B cell (primary cell): ENCODE data around the gene BABAM2. TPM values are rescaled to one million over a fixed set of nuclear protein-coding genes. Genes with fewer than 3 reads are reported as not detected.

ENCODE experiments used
- ATAC-seq: fragments of 200-7000 bp; cut with Tn5 transposase; one replicate; pipeline ENCODE4 v1.10.0; 2021; ENCODE audit warnings: low read depth, mild to moderate bottlenecking, moderate number of reproducible peaks, moderate library complexity
- CTCF ChIA-PET: fragments of 350-600 bp; sonication (Branson Sonifier 250); formaldehyde crosslinking; loops from one replicate; lab custom pipeline; 2021; ENCODE audit warnings: antibody characterized with exemption, inconsistent platforms; lab: Charles Lee
- POLR2A ChIA-PET: fragments of 350-600 bp; sonication (Branson Sonifier 250); formaldehyde crosslinking; loops from one replicate; lab custom pipeline; 2021; ENCODE audit warnings: antibody characterized with exemption; lab: Charles Lee
- DNase-seq: peaks from one replicate; pipeline ENCODE4 v3.0.0; 2013
- H2AFZ ChIP-seq: 2 replicates; pipeline ENCODE4 v1.6.1; 2012; ENCODE audit warnings: mild to moderate bottlenecking, low read depth, low read length; ENCODE audit not compliant: insufficient read depth, poor library complexity, severe bottlenecking
- H3K27ac ChIP-seq, 2 donors: 1 replicate in 1 of 2; 2 replicates in 1 of 2; pipeline ENCODE4 v1.5.1; 2012 to 2013; ENCODE audit warnings: low read length in 2 of 2, mild to moderate bottlenecking in 2 of 2, moderate library complexity in 1 of 2
- H3K27me3 ChIP-seq, 4 experiments: fragments of 200-600 bp in 1 of 4; sonication (generic) in 1 of 4; replicated peaks in 1 of 4; 1 replicate in 2 of 4; 2 replicates in 2 of 4; pipeline versions ENCODE4 v1.6.1 to v1.7.0; 2013 to 2016; ENCODE audit warnings: low read length in 3 of 4, mild to moderate bottlenecking in 2 of 4, mixed read lengths in 1 of 4, moderate library complexity in 1 of 4; ENCODE audit not compliant: insufficient read depth in 4 of 4, control insufficient read depth in 3 of 4; ENCODE audit errors: control extremely low read depth in 1 of 4
- H3K36me3 ChIP-seq, 2 experiments: replicated peaks in 1 of 2; 1 replicate in 1 of 2; 2 replicates in 1 of 2; pipeline versions ENCODE4 v1.6.1 to v1.7.1; 2013; ENCODE audit warnings: low read length in 1 of 2; ENCODE audit not compliant: insufficient read depth in 2 of 2, control insufficient read depth in 1 of 2; ENCODE audit errors: control extremely low read depth in 1 of 2, extremely low read depth in 1 of 2
- H3K4me1 ChIP-seq, 2 donors: fragments of 200-600 bp in 1 of 2; sonication (generic) in 1 of 2; 1 replicate in 1 of 2; 2 replicates in 1 of 2; pipeline versions ENCODE4 v1.5.1 to v1.6.1; 2013 to 2017; ENCODE audit warnings: low read length in 2 of 2; ENCODE audit not compliant: control insufficient read depth in 2 of 2, insufficient read depth in 2 of 2
- H3K4me2 ChIP-seq: replicated peaks from 2 replicates; pipeline ENCODE3; 2012; ENCODE audit warnings: mild to moderate bottlenecking, low read depth, low read length; ENCODE audit not compliant: poor library complexity, severe bottlenecking
- H3K4me3 ChIP-seq, 5 experiments: fragments of 200-600 bp in 1 of 5; sonication (generic) in 1 of 5; 1 replicate in 3 of 5; 2 replicates in 2 of 5; pipeline versions ENCODE4 v1.5.1 to v1.7.0; 2011 to 2016; ENCODE audit warnings: low read length in 4 of 5, mild to moderate bottlenecking in 4 of 5, low read depth in 2 of 5, control low read depth in 1 of 5, moderate library complexity in 1 of 5; ENCODE audit not compliant: insufficient read depth in 1 of 5; ENCODE audit errors: control extremely low read depth in 1 of 5, extremely low read depth in 1 of 5
- H3K79me2 ChIP-seq: fragments of 200-600 bp; sonication (generic); one replicate; pipeline ENCODE4 v1.6.0; 2016; ENCODE audit warnings: low read length; ENCODE audit not compliant: control insufficient read depth, insufficient read depth
- H3K9ac ChIP-seq: fragments of 200-600 bp; sonication (generic); 2 replicates; pipeline ENCODE4 v1.6.1; 2017; ENCODE audit warnings: mild to moderate bottlenecking, low read length, moderate library complexity
- H3K9me3 ChIP-seq, 3 donors: one replicate each; pipeline versions ENCODE4 v1.6.1 to v1.7.1; 2013; ENCODE audit warnings: low read length in 2 of 3; ENCODE audit not compliant: control insufficient read depth in 2 of 3, insufficient read depth in 1 of 3; ENCODE audit errors: control extremely low read depth in 1 of 3
- H4K20me1 ChIP-seq: 2 replicates; pipeline ENCODE4 v1.6.0; 2012; ENCODE audit warnings: mild to moderate bottlenecking, low read length; ENCODE audit not compliant: insufficient read depth, control insufficient read depth, poor library complexity, severe bottlenecking
- H3K27ac Mint-ChIP-seq: one replicate; pipeline ENCODE4 v1.8.0; 2021; ENCODE audit warnings: mixed read lengths
- H3K27me3 Mint-ChIP-seq: one replicate; pipeline ENCODE4 v1.8.0; 2021; ENCODE audit warnings: mixed read lengths
- H3K4me1 Mint-ChIP-seq: one replicate; pipeline ENCODE4 v1.8.0; 2021; ENCODE audit warnings: mixed read lengths
- H3K4me3 Mint-ChIP-seq: one replicate; pipeline ENCODE4 v1.8.0; 2021; ENCODE audit warnings: mixed read lengths
- H3K9me3 Mint-ChIP-seq: one replicate; pipeline ENCODE4 v1.8.0; 2022; ENCODE audit warnings: mixed read lengths; ENCODE audit not compliant: insufficient read depth
- CTCF ChIP-seq: fragments of 200-600 bp; IDR thresholded peaks from one replicate; pipeline ENCODE4 v1.8.0; 2022; ENCODE audit warnings: antibody characterized with exemption, mild to moderate bottlenecking
- EZH2 ChIP-seq: IDR thresholded peaks from 2 replicates; pipeline ENCODE4 v1.6.1; 2012; ENCODE audit warnings: borderline replicate concordance, low read depth, mild to moderate bottlenecking, moderate library complexity, low read length; ENCODE audit not compliant: insufficient read depth, poor library complexity, severe bottlenecking
- WGBS: methylation state at CpG from one replicate; pipeline ENCODE4 v1.1.5; 2013; ENCODE audit warnings: missing lambda C conversion rate; ENCODE audit not compliant: insufficient coverage; 5-methylcytosine and 5-hydroxymethylcytosine counted together
- intact Hi-C: fragments of 100-400 bp; cut with micrococcal nuclease; formaldehyde crosslinking; loops from one replicate; pipeline ENCODE4 v1.10.0; 2022
- polyA plus RNA-seq: library from polyadenylated mRNA; depleted of rRNA; stranded (reverse); fragments of >200 nt; gene quantifications from 2 replicates; pipeline ENCODE4 v1.2.3, GENCODE V29; 2012
- total RNA-seq, 2 donors: library from RNA; stranded (reverse); fragments of 120-200 nt in 1 of 2; gene quantifications; 1 replicate in 1 of 2; 2 replicates in 1 of 2; pipeline versions ENCODE4 v1.2.3 to v1.2.4, GENCODE V29; 2013 to 2022

BABAM2 gene
- total and polyA plus RNA-seq, 2 donors (not counting 1 experiment from before 2014, with no cell fraction given) = 22.3 to 69.6 TPM

GRCh38 chr2:28201671-28202180 is 311.2 kb downstream of the BABAM2 start:
- H3K4me2 ChIP-seq = no peak overlapping the region
- CTCF ChIA-PET = no interaction called here

GRCh38 chr2:28202719-28203118 is 312.2 kb downstream of the BABAM2 start:
- Mint-ChIP-seq H3K9me3 (no peaks in the 10 kb centered on the region), H3K4me1 (no peaks in the 10 kb centered on the region), H3K27ac (no peak overlapping the region), H3K4me3 (no peak overlapping the region), H3K27me3 (no peaks in the 10 kb centered on the region)
- H3K4me2 ChIP-seq = no peak overlapping the region
- H3K9ac ChIP-seq = no peak overlapping the region
- intact Hi-C loops = no loop called here
- H3K4me1 ChIP-seq = no peaks in the 10 kb centered on the region
- ATAC-seq (no peak), DNase-seq (no peak)
- H3K27ac ChIP-seq = no peak overlapping the region
- TF ChIP-seq EZH2 = no peak
- TF ChIP-seq CTCF = no peak
- H4K20me1 ChIP-seq = no peaks in the 10 kb centered on the region
- ChIA-PET CTCF (interaction anchor here (0.7 kb wide), 1 partner anchor 18 kb away, joined by 3 read pairs; no protein-coding TSS in a partner anchor), POLR2A (no interaction called here)
- H3K79me2 ChIP-seq = no peaks in the 10 kb centered on the region
- H3K4me3 ChIP-seq = no peak overlapping the region
- no peak overlapping the region for H2AFZ ChIP-seq
- no peaks in the 10 kb centered on the region for H3K27me3 ChIP-seq
- no peaks in the 10 kb centered on the region for H3K36me3 ChIP-seq
- 100% methylated on average over 1 of the region's 3 CpGs for WGBS
- no peaks in the 10 kb centered on the region for H3K9me3 ChIP-seq

More at GRCh38 chr2:28201671-28202180, 311.2 kb downstream of the BABAM2 start:
- Mint-ChIP-seq H3K4me3 (no peak overlapping the region), H3K4me1 (no peaks in the 10 kb centered on the region), H3K27me3 (no peaks in the 10 kb centered on the region), H3K9me3 (no peaks in the 10 kb centered on the region), H3K27ac (no peak overlapping the region)
- no peak for ATAC-seq
- Histone ChIP-seq H3K4me1 (no peaks in the 10 kb centered on the region), H2AFZ (no peak overlapping the region), H3K4me3 (no peak overlapping the region), H3K27ac (no peak overlapping the region), H3K36me3 (no peaks in the 10 kb centered on the region), H3K9ac (no peak overlapping the region), H3K27me3 (no peaks in the 10 kb centered on the region), H3K79me2 (no peaks in the 10 kb centered on the region), H4K20me1 (no peaks in the 10 kb centered on the region), H3K9me3 (no peaks in the 10 kb centered on the region)
- WGBS = 97% methylated on average over 6 of the region's 7 CpGs
- DNase-seq = no peak
- no peak for TF ChIP-seq CTCF
- no peak for TF ChIP-seq EZH2
- intact Hi-C loops = no loop called here
- POLR2A ChIA-PET = no interaction called here
